K562 (cell line): ENCODE measurements around the gene COG4. TPM values are rescaled to one million over a fixed set of nuclear protein-coding genes. Genes with fewer than 3 reads are reported as not detected.
A peak's percentile ranks its signal among the peaks of the same experiment; 100 is the strongest.

Source experiments
- CTCF ChIP-seq, 3 experiments: IDR thresholded peaks in 2 of 3; conservative IDR thresholded peaks in 1 of 3; 2 replicates each; pipeline ENCODE4 v1.5.1; 2011 to 2012; ENCODE audit warnings: low read length in 3 of 3, mild to moderate bottlenecking in 3 of 3, control low read depth in 2 of 3, improper control_type of control experiment in 1 of 3, inconsistent platforms in 1 of 3, low read depth in 1 of 3, mixed read lengths in 1 of 3, moderate library complexity in 1 of 3; ENCODE audit not compliant: insufficient read depth in 2 of 3
- ERF ChIP-seq: fragments of 450-650 bp; formaldehyde crosslinking; IDR thresholded peaks from 2 replicates; pipeline ENCODE4 v1.4.0; 2020; ENCODE audit warnings: mild to moderate bottlenecking, mixed read lengths
- GABPB1 ChIP-seq: sonication (generic); formaldehyde crosslinking; IDR thresholded peaks from 2 replicates; pipeline ENCODE4 v1.8.0; 2022; ENCODE audit warnings: mild to moderate bottlenecking, missing genetic modification reagents
- MAX ChIP-seq: sonication (generic); formaldehyde crosslinking; IDR thresholded peaks from 2 replicates; pipeline ENCODE4 v1.9.0; 2022; ENCODE audit warnings: mild to moderate bottlenecking, missing genetic modification reagents
- MTA2 ChIP-seq: fragments of 450-650 bp; IDR thresholded peaks from 2 replicates; pipeline ENCODE4 v1.6.1; 2016; ENCODE audit warnings: low read depth
- NEUROD1 ChIP-seq: fragments of 150-350 bp; IDR thresholded peaks from 2 replicates; pipeline ENCODE4 v1.6.1; 2014; ENCODE audit warnings: borderline replicate concordance, low read length, low read depth; ENCODE audit not compliant: partially characterized antibody
- NFXL1 ChIP-seq: fragments of 450-650 bp; formaldehyde crosslinking; IDR thresholded peaks from 2 replicates; pipeline ENCODE4 v1.4.0; 2021; ENCODE audit warnings: mild to moderate bottlenecking
- NKRF ChIP-seq: fragments of 450-650 bp; IDR thresholded peaks from 2 replicates; pipeline ENCODE4 v1.6.1; 2016; ENCODE audit warnings: borderline replicate concordance
- NRF1 ChIP-seq, 2 experiments: fragments of 450-650 bp; IDR thresholded peaks in 1 of 2; conservative IDR thresholded peaks in 1 of 2; 2 replicates each; pipeline ENCODE4 v1.6.1; 2014; ENCODE audit warnings: mild to moderate bottlenecking in 2 of 2
- RBBP5 ChIP-seq: fragments of 200-600 bp; sonication (generic); IDR thresholded peaks from 2 replicates; pipeline ENCODE4 v1.6.1; 2012; ENCODE audit warnings: borderline replicate concordance, mild to moderate bottlenecking, low read length, control low read depth, inconsistent platforms; ENCODE audit not compliant: insufficient read depth, poor library complexity, severe bottlenecking
- SOX6 ChIP-seq: fragments of 450-650 bp; IDR thresholded peaks from 2 replicates; pipeline ENCODE4 v1.6.1; 2014; ENCODE audit warnings: mild to moderate bottlenecking
- SRSF3 ChIP-seq: fragments of 200-400 bp; formaldehyde crosslinking; IDR thresholded peaks from 2 replicates; pipeline ENCODE4 v1.6.1; 2016; ENCODE audit warnings: mild to moderate bottlenecking, low read length, moderate library complexity; ENCODE audit not compliant: insufficient read depth
- TRIM25 ChIP-seq: fragments of 450-650 bp; IDR thresholded peaks from 2 replicates; pipeline ENCODE4 v1.7.0; 2016; ENCODE audit warnings: borderline replicate concordance
- ZBED1 ChIP-seq: IDR thresholded peaks from 2 replicates; pipeline ENCODE4 v1.6.1; 2014
- ZBTB12 ChIP-seq: fragments of 250-450 bp; sonication (Bioruptor Pico); IDR thresholded peaks from 2 replicates; pipeline ENCODE4 v1.4.0; 2020
- ZNF12 ChIP-seq: sonication (generic); formaldehyde crosslinking; IDR thresholded peaks from 2 replicates; pipeline ENCODE4 v1.4.0; 2020; ENCODE audit warnings: mild to moderate bottlenecking, missing genetic modification reagents
- ZNF24 ChIP-seq: fragments of 450-650 bp; IDR thresholded peaks from 2 replicates; pipeline ENCODE4 v1.6.1; 2016
- ZNF57 ChIP-seq: fragments of 450-650 bp; formaldehyde crosslinking; IDR thresholded peaks from 2 replicates; pipeline ENCODE4 v1.4.0; 2020; ENCODE audit warnings: mild to moderate bottlenecking, moderate library complexity
- ZNF75A ChIP-seq: fragments of 450-650 bp; formaldehyde crosslinking; IDR thresholded peaks from 2 replicates; pipeline ENCODE4 v1.4.0; 2020; ENCODE audit warnings: mild to moderate bottlenecking
- polyA plus RNA-seq, 8 experiments: library from polyadenylated mRNA; depleted of rRNA in 4 of 8; stranded (reverse) in 5 of 8; unstranded in 3 of 8; fragments of >200 nt; fragmentation: Nextera tagmentation in 2 of 8; fragmentation: Illumina TruSeq in 1 of 8; extraction: Ambion mirVana in 2 of 8; extraction: Trizol in 1 of 8; gene quantifications; 2 replicates each; pipeline versions ENCODE4 v1.2.1 to v1.2.3, GENCODE V29; 2011 to 2014; ENCODE audit warnings: inconsistent platforms in 1 of 8, missing spikeins in 1 of 8
- total RNA-seq, 7 experiments: library from RNA; depleted of rRNA in 6 of 7; stranded (reverse); fragments of >200 nt in 6 of 7; fragmentation: Illumina TruSeq in 2 of 7; extraction: Trizol in 2 of 7; gene quantifications; 2 replicates each; pipeline versions ENCODE4 v1.2.1 to v1.2.3, GENCODE V29; 2011 to 2021; ENCODE audit warnings: low replicate concordance in 1 of 7

The COG4 gene
- total and polyA plus RNA-seq, 9 of the 15 experiments (the other 6 are each of a cell fraction or from before 2014, with no cell fraction given) = 13.7 to 73.9 (median 44.2) TPM

- 0 out of 2 replicates have a peak, but pooled peaks have one; percentile 35 for TF ChIP-seq ZBTB12 (CRISPR knock-in tag)
- no peak for TF ChIP-seq ZNF12
- no peak for TF ChIP-seq SOX6
- TF ChIP-seq ZNF57 = no peak
- no peak; the same call in 1 of the 2 replicates for TF ChIP-seq NKRF
- TF ChIP-seq TRIM25 = no peak
- no peak for TF ChIP-seq NFXL1
- no peak for TF ChIP-seq MTA2
- TF ChIP-seq MAX (CRISPR knock-in tag) = no peak; the same call in 1 of the 2 replicates
- no peak for TF ChIP-seq ERF (CRISPR knock-in tag)
- no peak for TF ChIP-seq SRSF3
- TF ChIP-seq ZNF24 = 0 out of 2 replicates have a peak, but pooled peaks have one; percentile 8
- TF ChIP-seq NEUROD1 = peak; percentile 69
- peak in 1 of 3 experiments; percentile 29; a peak in 1 of 6 replicates for TF ChIP-seq CTCF (IDR thresholded peaks at IDR 0.05 in 2 of 3, conservative IDR thresholded peaks at IDR 0.05 in 1 of 3; ENCODE audit: insufficient read depth in 2 of 3, low read depth in 1 of 3, low read length in 3 of 3)
- TF ChIP-seq GABPB1 (CRISPR knock-in tag) = peak; percentile 62; the same call in 1 of the 2 replicates
- 0 out of 2 replicates have a peak, but pooled peaks have one; percentile 24 for TF ChIP-seq ZBED1
- no peak for TF ChIP-seq ZNF75A
- TF ChIP-seq RBBP5 = peak; percentile 88
- peak; percentile 79 to 82 for TF ChIP-seq NRF1 (conservative IDR thresholded peaks at IDR 0.05 in 1 of 2, IDR thresholded peaks at IDR 0.05 in 1 of 2)
Measured at GRCh38 chr16:70454222-70455034, 68.9 kb downstream of the COG4 start, which contains the start of gene FCSK (continued).
